HT1080 (cell line): Measurements from ENCODE around the gene SDR39U1. TPM values are rescaled to one million over a fixed set of nuclear protein-coding genes. Genes with fewer than 3 reads are reported as not detected.

ENCODE experiments used
- DNase-seq: peaks from one replicate; pipeline ENCODE4 v3.0.0-alpha.2; 2015; ENCODE audit warnings: low read depth
- total RNA-seq: library from RNA; depleted of rRNA; stranded (reverse); fragments of >200 nt; shearing (Covaris generic); gene quantifications from 2 replicates; pipeline ENCODE4 v1.2.3, GENCODE V29; 2014; rRNA removed

SDR39U1 gene
- total RNA-seq, 1 experiment from 2014 or later: 21.9 TPM

- DNase-seq: peak; percentile 46
Observed at GRCh38 chr14:24392325-24393091, 50.1 kb downstream of the SDR39U1 start.

DNA sequence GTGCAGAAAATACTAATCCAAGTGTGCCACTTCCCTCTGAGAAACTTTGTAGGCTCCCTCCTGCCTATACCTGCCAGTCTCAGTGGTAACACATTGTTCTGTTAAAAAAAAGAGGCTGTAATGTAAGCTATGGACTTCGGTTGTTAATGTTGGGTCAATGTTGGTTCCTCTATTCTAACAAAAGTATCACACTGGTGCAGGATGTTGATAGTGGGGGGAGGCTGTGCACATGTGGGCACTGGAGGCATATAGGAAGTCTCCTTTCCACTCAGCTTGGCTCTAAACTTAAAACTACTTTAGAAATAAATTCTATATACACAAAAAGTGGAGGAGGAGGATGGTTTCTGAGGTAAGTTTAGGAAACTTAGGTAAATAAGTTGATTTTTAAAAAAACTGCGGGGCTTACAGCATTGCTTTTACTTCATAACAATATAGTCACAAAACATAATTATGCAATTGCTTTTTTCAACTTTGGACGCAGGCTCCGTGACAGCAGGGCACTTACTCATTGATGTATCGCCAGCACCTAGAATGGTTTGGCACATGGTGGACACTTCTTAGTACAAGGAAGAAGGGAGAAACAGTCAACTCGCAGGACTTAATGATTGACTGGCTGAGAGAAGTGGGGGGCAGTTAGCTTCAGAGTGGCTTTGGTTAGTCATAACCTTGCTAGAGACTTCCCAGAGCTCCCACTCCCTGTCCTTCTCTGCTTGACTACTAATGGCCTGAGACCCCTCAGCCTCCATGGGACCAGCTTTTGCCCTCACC, 51.7 kb downstream of the SDR39U1 start:
- no peak for DNase-seq

Other genes with a start within 250 kb of the SDR39U1 start
- 54.0 and 68.3 TPM in 2 replicates for gene TM9SF1, start 247.3 kb downstream of the SDR39U1 start, total RNA-seq
- gene TSSK4, start 237.1 kb downstream of the SDR39U1 start, total RNA-seq: 0.13 TPM in 1 of 2 replicates, not detected in the other
- gene CHMP4A, start 229.3 kb downstream of the SDR39U1 start, total RNA-seq: 20.0 and 44.4 TPM in 2 replicates
- gene MDP1, start 226.7 kb downstream of the SDR39U1 start, total RNA-seq: 10.6 and 12.3 TPM in 2 replicates
- 307 and 368 TPM in 2 replicates for gene NEDD8, start 210.4 kb downstream of the SDR39U1 start, total RNA-seq
- 92.5 and 107 TPM in 2 replicates for gene GMPR2, start 209.8 kb downstream of the SDR39U1 start, total RNA-seq
- gene TINF2, start 200.2 kb downstream of the SDR39U1 start, total RNA-seq: 47.2 and 52.4 TPM in 2 replicates
- gene TGM1, start 179.6 kb downstream of the SDR39U1 start, total RNA-seq: 0.76 and 1.4 TPM in 2 replicates
- 24.0 and 24.5 TPM in 2 replicates for gene RABGGTA, start 171.2 kb downstream of the SDR39U1 start, total RNA-seq
- 6.0 and 6.9 TPM in 2 replicates for gene DHRS1, start 143.0 kb downstream of the SDR39U1 start, total RNA-seq
- gene NOP9, start 142.9 kb downstream of the SDR39U1 start, total RNA-seq: 21.1 and 25.6 TPM in 2 replicates
- gene CIDEB, start 134.8 kb downstream of the SDR39U1 start, total RNA-seq: 0.10 TPM in 1 of 2 replicates, not detected in the other
- gene LTB4R2, start 132.6 kb downstream of the SDR39U1 start, total RNA-seq: 5.0 and 7.8 TPM in 2 replicates
- 3.8 and 6.5 TPM in 2 replicates for gene LTB4R, start 131.3 kb downstream of the SDR39U1 start, total RNA-seq
- not detected in 2 replicates for gene ADCY4, start 107.7 kb downstream of the SDR39U1 start, total RNA-seq
- gene RIPK3, start 102.8 kb downstream of the SDR39U1 start, total RNA-seq: 0.08 TPM in 1 of 2 replicates, not detected in the other
- 0.32 TPM in 1 of 2 replicates, not detected in the other for gene NFATC4, start 74.6 kb downstream of the SDR39U1 start, total RNA-seq
- 0.03 and 0.05 TPM in 2 replicates for gene NYNRIN, start 43.8 kb downstream of the SDR39U1 start, total RNA-seq
- gene CBLN3, start 13.1 kb downstream of the SDR39U1 start, total RNA-seq: 0.35 and 0.84 TPM in 2 replicates
- 18.0 and 20.8 TPM in 2 replicates for gene KHNYN, start 12.8 kb downstream of the SDR39U1 start, total RNA-seq
- not detected in 2 replicates for gene CMA1, start 65.5 kb upstream of the SDR39U1 start, total RNA-seq
- gene CTSG, start 133.5 kb upstream of the SDR39U1 start, total RNA-seq: not detected in 2 replicates
- gene GZMH, start 166.9 kb upstream of the SDR39U1 start, total RNA-seq: not detected in 2 replicates
- not detected in 2 replicates for gene GZMB, start 191.4 kb upstream of the SDR39U1 start, total RNA-seq